OCI-LY1 (cell line): ENCODE data around the gene NXNL2.

ENCODE experiments used
- EZH2 ChIP-seq: fragments of 200-600 bp; sonication (generic), shearing (Covaris generic); IDR thresholded peaks from 2 replicates; pipeline ENCODE4 v1.8.0; 2017; ENCODE audit warnings: borderline replicate concordance, mixed run types, mild to moderate bottlenecking, antibody characterized with exemption, low read length, moderate library complexity, mixed read lengths
- TF ChIP-seq, protein P1 (sequence below): fragments of 200-600 bp; sonication (generic), shearing (Covaris generic); IDR thresholded peaks from 2 replicates; pipeline ENCODE4 v1.5.1; 2017; ENCODE audit warnings: mild to moderate bottlenecking, antibody characterized with exemption, low read length, moderate library complexity, mixed read lengths

DNA sequence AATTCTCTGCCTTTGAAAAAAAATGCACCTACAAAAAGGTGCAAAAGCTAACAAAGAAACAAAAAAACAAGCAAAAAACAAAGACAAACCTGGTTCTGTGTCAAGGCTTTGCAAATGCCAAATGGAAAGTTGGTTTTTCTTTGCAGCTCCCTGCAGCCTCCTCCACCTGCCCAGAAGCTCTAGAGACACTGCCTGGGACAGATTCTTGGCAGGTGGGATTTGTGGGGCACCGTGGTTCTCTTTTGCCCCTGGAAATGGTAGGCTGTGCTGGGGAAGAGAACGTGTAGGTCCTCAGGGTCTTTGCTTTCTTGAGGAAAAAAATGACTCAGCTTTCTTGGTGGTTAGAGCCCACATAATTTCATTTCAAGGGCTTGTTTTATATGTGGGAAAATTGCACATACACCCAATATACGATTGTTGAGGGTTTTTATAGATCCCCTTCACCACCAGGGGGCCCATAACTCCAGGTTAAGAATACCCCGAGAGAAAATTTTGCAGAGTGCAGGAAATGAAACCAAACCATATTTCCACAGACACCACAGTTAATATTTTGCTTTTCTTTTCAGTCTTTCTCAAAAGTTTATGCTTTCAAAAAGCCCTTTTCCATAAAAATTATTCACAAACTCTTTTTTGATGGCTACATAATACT, 58.7 kb downstream of the NXNL2 start:
- TF ChIP-seq, protein P1, sequence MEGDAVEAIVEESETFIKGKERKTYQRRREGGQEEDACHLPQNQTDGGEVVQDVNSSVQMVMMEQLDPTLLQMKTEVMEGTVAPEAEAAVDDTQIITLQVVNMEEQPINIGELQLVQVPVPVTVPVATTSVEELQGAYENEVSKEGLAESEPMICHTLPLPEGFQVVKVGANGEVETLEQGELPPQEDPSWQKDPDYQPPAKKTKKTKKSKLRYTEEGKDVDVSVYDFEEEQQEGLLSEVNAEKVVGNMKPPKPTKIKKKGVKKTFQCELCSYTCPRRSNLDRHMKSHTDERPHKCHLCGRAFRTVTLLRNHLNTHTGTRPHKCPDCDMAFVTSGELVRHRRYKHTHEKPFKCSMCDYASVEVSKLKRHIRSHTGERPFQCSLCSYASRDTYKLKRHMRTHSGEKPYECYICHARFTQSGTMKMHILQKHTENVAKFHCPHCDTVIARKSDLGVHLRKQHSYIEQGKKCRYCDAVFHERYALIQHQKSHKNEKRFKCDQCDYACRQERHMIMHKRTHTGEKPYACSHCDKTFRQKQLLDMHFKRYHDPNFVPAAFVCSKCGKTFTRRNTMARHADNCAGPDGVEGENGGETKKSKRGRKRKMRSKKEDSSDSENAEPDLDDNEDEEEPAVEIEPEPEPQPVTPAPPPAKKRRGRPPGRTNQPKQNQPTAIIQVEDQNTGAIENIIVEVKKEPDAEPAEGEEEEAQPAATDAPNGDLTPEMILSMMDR = peak; percentile 73
- no peak for TF ChIP-seq EZH2
